ENCODE results near the gene C17orf67. TPM values are rescaled to one million over a fixed set of nuclear protein-coding genes. Genes with fewer than 3 reads are reported as not detected.
A peak's percentile ranks its signal among the peaks of the same experiment; 100 is the strongest.

C17orf67 gene
- total and polyA plus RNA-seq, 2 of the 13 experiments (the other 11 are each of a cell fraction or from before 2014, with no cell fraction given) = 0.41 to 0.86 TPM

- TF ChIP-seq ZNF362 (CRISPR knock-in tag; IDR thresholded peaks at IDR 0.05; ENCODE audit: borderline replicate concordance) = no peak
- peak; percentile 57; the same call in 1 of the 2 replicates for TF ChIP-seq ELF3 (CRISPR knock-in tag; IDR thresholded peaks at IDR 0.05)
- TF ChIP-seq ZSCAN30 (CRISPR knock-in tag; IDR thresholded peaks at IDR 0.05) = no peak
- TF ChIP-seq ZNF44 (CRISPR knock-in tag; IDR thresholded peaks at IDR 0.05) = 0 out of 2 replicates have a peak, but pooled peaks have one; percentile 72
- TF ChIP-seq, protein P1, sequence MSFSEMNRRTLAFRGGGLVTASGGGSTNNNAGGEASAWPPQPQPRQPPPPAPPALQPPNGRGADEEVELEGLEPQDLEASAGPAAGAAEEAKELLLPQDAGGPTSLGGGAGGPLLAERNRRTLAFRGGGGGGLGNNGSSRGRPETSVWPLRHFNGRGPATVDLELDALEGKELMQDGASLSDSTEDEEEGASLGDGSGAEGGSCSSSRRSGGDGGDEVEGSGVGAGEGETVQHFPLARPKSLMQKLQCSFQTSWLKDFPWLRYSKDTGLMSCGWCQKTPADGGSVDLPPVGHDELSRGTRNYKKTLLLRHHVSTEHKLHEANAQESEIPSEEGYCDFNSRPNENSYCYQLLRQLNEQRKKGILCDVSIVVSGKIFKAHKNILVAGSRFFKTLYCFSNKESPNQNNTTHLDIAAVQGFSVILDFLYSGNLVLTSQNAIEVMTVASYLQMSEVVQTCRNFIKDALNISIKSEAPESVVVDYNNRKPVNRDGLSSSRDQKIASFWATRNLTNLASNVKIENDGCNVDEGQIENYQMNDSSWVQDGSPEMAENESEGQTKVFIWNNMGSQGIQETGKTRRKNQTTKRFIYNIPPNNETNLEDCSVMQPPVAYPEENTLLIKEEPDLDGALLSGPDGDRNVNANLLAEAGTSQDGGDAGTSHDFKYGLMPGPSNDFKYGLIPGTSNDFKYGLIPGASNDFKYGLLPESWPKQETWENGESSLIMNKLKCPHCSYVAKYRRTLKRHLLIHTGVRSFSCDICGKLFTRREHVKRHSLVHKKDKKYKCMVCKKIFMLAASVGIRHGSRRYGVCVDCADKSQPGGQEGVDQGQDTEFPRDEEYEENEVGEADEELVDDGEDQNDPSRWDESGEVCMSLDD (CRISPR knock-in tag; IDR thresholded peaks at IDR 0.05; ENCODE audit: borderline replicate concordance) = 0 out of 2 replicates have a peak, but pooled peaks have one; percentile 44
- TF ChIP-seq JUND (CRISPR knock-in tag; IDR thresholded peaks at IDR 0.05) = no peak
- no peak for TF ChIP-seq ZFAT (CRISPR knock-in tag; conservative IDR thresholded peaks at IDR 0.05)
- TF ChIP-seq ZNF780A (CRISPR knock-in tag; IDR thresholded peaks at IDR 0.05) = no peak
- TF ChIP-seq KDM1A (CRISPR knock-in tag; IDR thresholded peaks at IDR 0.05) = peak; percentile 67; the same call in 1 of the 2 replicates
- TF ChIP-seq, protein P2, sequence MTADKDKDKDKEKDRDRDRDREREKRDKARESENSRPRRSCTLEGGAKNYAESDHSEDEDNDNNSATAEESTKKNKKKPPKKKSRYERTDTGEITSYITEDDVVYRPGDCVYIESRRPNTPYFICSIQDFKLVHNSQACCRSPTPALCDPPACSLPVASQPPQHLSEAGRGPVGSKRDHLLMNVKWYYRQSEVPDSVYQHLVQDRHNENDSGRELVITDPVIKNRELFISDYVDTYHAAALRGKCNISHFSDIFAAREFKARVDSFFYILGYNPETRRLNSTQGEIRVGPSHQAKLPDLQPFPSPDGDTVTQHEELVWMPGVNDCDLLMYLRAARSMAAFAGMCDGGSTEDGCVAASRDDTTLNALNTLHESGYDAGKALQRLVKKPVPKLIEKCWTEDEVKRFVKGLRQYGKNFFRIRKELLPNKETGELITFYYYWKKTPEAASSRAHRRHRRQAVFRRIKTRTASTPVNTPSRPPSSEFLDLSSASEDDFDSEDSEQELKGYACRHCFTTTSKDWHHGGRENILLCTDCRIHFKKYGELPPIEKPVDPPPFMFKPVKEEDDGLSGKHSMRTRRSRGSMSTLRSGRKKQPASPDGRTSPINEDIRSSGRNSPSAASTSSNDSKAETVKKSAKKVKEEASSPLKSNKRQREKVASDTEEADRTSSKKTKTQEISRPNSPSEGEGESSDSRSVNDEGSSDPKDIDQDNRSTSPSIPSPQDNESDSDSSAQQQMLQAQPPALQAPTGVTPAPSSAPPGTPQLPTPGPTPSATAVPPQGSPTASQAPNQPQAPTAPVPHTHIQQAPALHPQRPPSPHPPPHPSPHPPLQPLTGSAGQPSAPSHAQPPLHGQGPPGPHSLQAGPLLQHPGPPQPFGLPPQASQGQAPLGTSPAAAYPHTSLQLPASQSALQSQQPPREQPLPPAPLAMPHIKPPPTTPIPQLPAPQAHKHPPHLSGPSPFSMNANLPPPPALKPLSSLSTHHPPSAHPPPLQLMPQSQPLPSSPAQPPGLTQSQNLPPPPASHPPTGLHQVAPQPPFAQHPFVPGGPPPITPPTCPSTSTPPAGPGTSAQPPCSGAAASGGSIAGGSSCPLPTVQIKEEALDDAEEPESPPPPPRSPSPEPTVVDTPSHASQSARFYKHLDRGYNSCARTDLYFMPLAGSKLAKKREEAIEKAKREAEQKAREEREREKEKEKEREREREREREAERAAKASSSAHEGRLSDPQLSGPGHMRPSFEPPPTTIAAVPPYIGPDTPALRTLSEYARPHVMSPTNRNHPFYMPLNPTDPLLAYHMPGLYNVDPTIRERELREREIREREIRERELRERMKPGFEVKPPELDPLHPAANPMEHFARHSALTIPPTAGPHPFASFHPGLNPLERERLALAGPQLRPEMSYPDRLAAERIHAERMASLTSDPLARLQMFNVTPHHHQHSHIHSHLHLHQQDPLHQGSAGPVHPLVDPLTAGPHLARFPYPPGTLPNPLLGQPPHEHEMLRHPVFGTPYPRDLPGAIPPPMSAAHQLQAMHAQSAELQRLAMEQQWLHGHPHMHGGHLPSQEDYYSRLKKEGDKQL (CRISPR knock-in tag; IDR thresholded peaks at IDR 0.05; ENCODE audit: low read depth) = no peak
- no peak for TF ChIP-seq ZNF577 (CRISPR knock-in tag; IDR thresholded peaks at IDR 0.05; ENCODE audit: borderline replicate concordance, low read depth)
- TF ChIP-seq KLF16 (CRISPR knock-in tag; IDR thresholded peaks at IDR 0.05) = peak in 1 of 2 experiments; percentile 33; a peak in 1 of 4 replicates
- no peak for TF ChIP-seq ZFP36L1 (CRISPR knock-in tag; IDR thresholded peaks at IDR 0.05)
- no peak for TF ChIP-seq TP53 (CRISPR knock-in tag; conservative IDR thresholded peaks at IDR 0.05)
- peak; percentile 59; the same call in 1 of the 2 replicates for TF ChIP-seq ZBTB2 (CRISPR knock-in tag; IDR thresholded peaks at IDR 0.05; ENCODE audit: low read depth)
- TF ChIP-seq CEBPG (CRISPR knock-in tag; IDR thresholded peaks at IDR 0.05) = no peak
- TF ChIP-seq NFKB2 (CRISPR knock-in tag; IDR thresholded peaks at IDR 0.05; ENCODE audit: borderline replicate concordance) = no peak; the same call in 1 of the 2 replicates
- no peak for TF ChIP-seq RAD51 (IDR thresholded peaks at IDR 0.05; ENCODE audit: borderline replicate concordance)
- TF ChIP-seq EZH2 (conservative IDR thresholded peaks at IDR 0.05; ENCODE audit: low read depth, low read length) = no peak
Observed at GRCh38 chr17:56833057-56833808, 487 bp downstream of the C17orf67 start (continued).
